Thyroid gland (tissue), 4 donors: ENCODE results near the gene RENBP. TPM values are rescaled to one million over a fixed set of nuclear protein-coding genes. Genes with fewer than 3 reads are reported as not detected.

Source experiments
- DNase-seq, 2 donors: peaks; one replicate each; pipeline ENCODE4 v3.0.0-alpha.2; 2019
- H3K27ac ChIP-seq, 3 donors: fragments of 200-600 bp; sonication (generic); 1 replicate in 2 of 3; 2 replicates in 1 of 3; pipeline ENCODE4 v1.5.1; 2016 to 2019; ENCODE audit warnings: mild to moderate bottlenecking in 1 of 3, moderate library complexity in 1 of 3
- H3K27me3 ChIP-seq: fragments of 200-600 bp; sonication (generic); one replicate; pipeline ENCODE4 v1.5.1; 2019
- H3K36me3 ChIP-seq, 2 donors: fragments of 200-600 bp; sonication (generic); one replicate each; pipeline ENCODE4 v1.5.1; 2016 to 2019
- H3K4me1 ChIP-seq, 2 donors: fragments of 200-600 bp; sonication (generic); one replicate each; pipeline ENCODE4 v1.5.1; 2017 to 2019
- H3K4me3 ChIP-seq, 3 donors: fragments of 200-600 bp; sonication (generic); replicated peaks in 1 of 3; 1 replicate in 2 of 3; 2 replicates in 1 of 3; pipeline ENCODE4 v1.5.1; 2016; ENCODE audit warnings: mild to moderate bottlenecking in 1 of 3
- H3K9me3 ChIP-seq: fragments of 200-600 bp; sonication (generic); one replicate; pipeline ENCODE4 v1.5.1; 2017
- POLR2A ChIP-seq, 2 donors: fragments of 450-650 bp; IDR thresholded peaks; one replicate each; pipeline ENCODE4 v1.6.1; 2017; ENCODE audit warnings: antibody characterized with exemption in 2 of 2, mild to moderate bottlenecking in 2 of 2, moderate library complexity in 1 of 2
- WGBS, 2 donors: methylation state at CpG; one replicate each; pipeline ENCODE4 v1.1.5; 2017; 5-methylcytosine and 5-hydroxymethylcytosine counted together
- intact Hi-C: fragments of 100-400 bp; cut with DNase I; formaldehyde crosslinking; loops from one replicate; pipeline ENCODE4 v1.15.1; 2023
- total RNA-seq, 4 donors: library from RNA; depleted of rRNA; stranded (reverse); fragments of >200 nt; gene quantifications; one replicate each; pipeline ENCODE4 v1.2.3, GENCODE V29; 2016
- TF ChIP-seq, protein P1 (sequence below), 6 experiments: fragments of 200-600 bp in 3 of 6; fragments of 450-650 bp in 3 of 6; sonication (generic) in 3 of 6; IDR thresholded peaks; one replicate each; pipeline ENCODE4 v1.5.1; 2016 to 2019; ENCODE audit warnings: antibody characterized with exemption in 6 of 6, mild to moderate bottlenecking in 2 of 6, inconsistent platforms in 1 of 6, moderate library complexity in 1 of 6

Gene RENBP
- total RNA-seq, 4 donors from 2014 or later, result 3.6 to 16.5 (median 4.4) TPM

DNA sequence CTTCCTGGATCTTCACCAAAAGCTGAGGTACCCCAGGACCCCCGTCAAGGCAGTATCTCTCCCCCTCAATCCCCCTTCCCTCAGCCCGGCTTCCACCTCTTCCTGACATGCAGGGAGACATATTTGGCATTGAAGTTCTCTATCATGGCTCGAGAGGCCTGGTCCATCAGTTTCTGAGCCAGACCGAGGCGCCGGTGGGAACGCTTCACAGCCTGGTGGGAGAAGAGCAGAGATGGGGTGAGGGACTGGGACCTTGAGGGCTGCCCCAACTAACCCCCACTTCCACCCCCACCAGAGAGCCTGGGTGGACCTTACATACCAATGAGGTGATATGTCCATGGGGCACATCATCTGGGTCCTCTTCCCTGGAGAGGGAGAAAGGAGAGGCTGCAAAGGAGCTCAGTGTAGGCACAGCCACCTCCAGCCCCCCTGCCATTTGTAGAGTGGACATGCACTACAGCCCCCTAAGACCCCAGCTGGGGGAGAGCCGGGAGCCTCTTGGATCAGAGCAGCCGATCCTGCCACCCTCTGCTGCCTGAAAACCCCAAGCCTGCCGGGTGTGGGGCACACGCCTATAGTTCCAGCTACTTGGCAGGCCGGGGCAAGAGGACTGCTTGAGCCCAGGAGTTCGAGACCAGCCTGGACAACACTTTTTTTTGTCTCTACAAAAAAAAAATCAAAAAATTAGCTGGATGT lies 12.1 kb downstream of the RENBP start:
- TF ChIP-seq, protein P1, sequence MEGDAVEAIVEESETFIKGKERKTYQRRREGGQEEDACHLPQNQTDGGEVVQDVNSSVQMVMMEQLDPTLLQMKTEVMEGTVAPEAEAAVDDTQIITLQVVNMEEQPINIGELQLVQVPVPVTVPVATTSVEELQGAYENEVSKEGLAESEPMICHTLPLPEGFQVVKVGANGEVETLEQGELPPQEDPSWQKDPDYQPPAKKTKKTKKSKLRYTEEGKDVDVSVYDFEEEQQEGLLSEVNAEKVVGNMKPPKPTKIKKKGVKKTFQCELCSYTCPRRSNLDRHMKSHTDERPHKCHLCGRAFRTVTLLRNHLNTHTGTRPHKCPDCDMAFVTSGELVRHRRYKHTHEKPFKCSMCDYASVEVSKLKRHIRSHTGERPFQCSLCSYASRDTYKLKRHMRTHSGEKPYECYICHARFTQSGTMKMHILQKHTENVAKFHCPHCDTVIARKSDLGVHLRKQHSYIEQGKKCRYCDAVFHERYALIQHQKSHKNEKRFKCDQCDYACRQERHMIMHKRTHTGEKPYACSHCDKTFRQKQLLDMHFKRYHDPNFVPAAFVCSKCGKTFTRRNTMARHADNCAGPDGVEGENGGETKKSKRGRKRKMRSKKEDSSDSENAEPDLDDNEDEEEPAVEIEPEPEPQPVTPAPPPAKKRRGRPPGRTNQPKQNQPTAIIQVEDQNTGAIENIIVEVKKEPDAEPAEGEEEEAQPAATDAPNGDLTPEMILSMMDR (IDR thresholded peaks at IDR 0.05), result no peak
- no peak for TF ChIP-seq POLR2A (IDR thresholded peaks at IDR 0.05)
- intact Hi-C loops, result loop anchor here (10.0 kb wide), 1 partner anchor 58 kb away; no protein-coding TSS in a partner anchor
- no peaks in the 10 kb centered on the region for H3K9me3 ChIP-seq
- DNase-seq, result no peak
- H3K27me3 ChIP-seq, result no peaks in the 10 kb centered on the region
- 94 to 96% methylated on average over 6 to 11 of the region's 13 CpGs for WGBS, 2 donors
- peaks cover 0 to 5% of the 10 kb centered on the region in 2 donors for H3K36me3 ChIP-seq
- H3K4me1 ChIP-seq, result peaks cover 3 to 19% of the 10 kb centered on the region in 2 donors
- no peak overlapping the region for H3K4me3 ChIP-seq
- no peak overlapping the region for H3K27ac ChIP-seq

GRCh38 chrX:153931748-153932147 lies 12.7 kb downstream of the RENBP start:
- H3K36me3 ChIP-seq, result peaks cover 0 to 5% of the 10 kb centered on the region in 2 donors
- no peaks in the 10 kb centered on the region for H3K27me3 ChIP-seq
- no peak overlapping the region for H3K4me3 ChIP-seq
- no peak overlapping the region for H3K27ac ChIP-seq
- peaks cover 4 to 26% of the 10 kb centered on the region in 2 donors for H3K4me1 ChIP-seq
- TF ChIP-seq, protein P1 (IDR thresholded peaks at IDR 0.05), result no peak
- no peak for TF ChIP-seq POLR2A (IDR thresholded peaks at IDR 0.05)
- intact Hi-C loops, result loop anchor here (10.0 kb wide), 1 partner anchor 57 kb away; no protein-coding TSS in a partner anchor
- H3K9me3 ChIP-seq, result no peaks in the 10 kb centered on the region
- no peak for DNase-seq
- whole genome bisulfite sequencing, 2 donors, result 87 to 95% methylated on average over 3 to 11 of the region's 13 CpGs

- WGBS, 2 donors, result 78 to 100% methylated on average over 2 to 4 of the region's 8 CpGs
- Histone ChIP-seq H3K4me3 (no peak overlapping the region), H3K4me1 (peaks cover 4 to 31% of the 10 kb centered on the region in 2 donors), H3K9me3 (no peaks in the 10 kb centered on the region), H3K27me3 (no peaks in the 10 kb centered on the region), H3K27ac (no peak overlapping the region), H3K36me3 (peaks cover 0 to 5% of the 10 kb centered on the region in 2 donors)
- TF ChIP-seq, protein P1 (IDR thresholded peaks at IDR 0.05), result no peak
- no peak for TF ChIP-seq POLR2A (IDR thresholded peaks at IDR 0.05)
- DNase-seq, result no peak
- intact Hi-C loops, result loop anchor here (10.0 kb wide), 1 partner anchor 56 kb away; no protein-coding TSS in a partner anchor
Measured at GRCh38 chrX:153931151-153931550, 13.3 kb downstream of the RENBP start.

- DNase-seq, result no peak
- Histone ChIP-seq H3K4me3 (no peak overlapping the region), H3K4me1 (peaks cover 4 to 26% of the 10 kb centered on the region in 2 donors), H3K9me3 (no peaks in the 10 kb centered on the region), H3K27ac (no peak overlapping the region), H3K27me3 (no peaks in the 10 kb centered on the region), H3K36me3 (peaks cover 0 to 5% of the 10 kb centered on the region in 2 donors)
- intact Hi-C loops, result loop anchor here (10.0 kb wide), 1 partner anchor 55 kb away; no protein-coding TSS in a partner anchor
- WGBS, 2 donors, result 93% methylated on average over 14 of the region's 31 CpGs; no CpG with 5 or more reads in 1 of the 2 donors
- TF ChIP-seq POLR2A (IDR thresholded peaks at IDR 0.05), result no peak
- TF ChIP-seq, protein P1 (IDR thresholded peaks at IDR 0.05), result no peak
Measured at GRCh38 chrX:153930011-153930910, 14.2 kb downstream of the RENBP start.
